NCI-H2107 treated with DMSO at 0.1 percent for 48 hours (cell line): ENCODE measurements around the gene PYROXD2.
A peak's percentile ranks its signal among the peaks of the same experiment; 100 is the strongest.
"Not testable (repeated sequence)": the region's sequence is repeated elsewhere in the genome, so short reads cannot be mapped to it uniquely, and the experiment has no call there.

Experiments used
- DNase-seq: peaks from one replicate; lab custom pipeline; 2025; ENCODE audit not compliant: unreplicated experiment; lab: John Stamatoyannopoulos, UW

The PYROXD2 gene

GRCh38 chr10:98396096-98397063 lies 18.6 kb downstream of the PYROXD2 start:
- DNase-seq: no peak

DNA sequence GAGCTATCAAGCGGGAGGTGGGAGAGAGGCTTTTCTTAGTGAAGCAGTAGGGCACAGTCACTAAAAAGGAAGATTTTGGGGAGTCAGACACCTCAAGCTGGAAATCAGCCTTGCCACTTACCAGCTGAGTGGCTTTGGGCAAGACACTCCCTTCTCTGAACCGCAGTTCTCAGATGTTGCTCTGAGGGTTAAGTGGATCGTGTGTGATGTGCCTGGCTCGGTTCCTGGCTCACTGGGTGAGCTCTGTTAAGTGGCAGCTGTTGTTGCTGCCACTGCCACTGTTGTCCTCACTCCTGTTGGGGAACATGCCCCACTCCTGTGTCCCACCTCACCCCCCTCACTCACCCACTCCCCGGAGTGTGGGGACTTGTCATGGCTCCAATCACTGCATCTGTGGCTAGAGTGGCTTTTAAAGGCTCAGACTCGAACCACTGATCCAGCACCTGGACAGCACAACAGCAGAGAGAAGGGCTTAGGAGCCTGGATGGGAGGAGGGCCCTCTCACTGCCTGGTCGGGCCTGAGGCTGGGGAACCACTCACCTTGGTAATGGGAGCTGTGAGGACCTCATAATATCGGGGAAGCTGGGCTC lies 20.0 kb downstream of the PYROXD2 start:
- no peak for DNase-seq

DNA sequence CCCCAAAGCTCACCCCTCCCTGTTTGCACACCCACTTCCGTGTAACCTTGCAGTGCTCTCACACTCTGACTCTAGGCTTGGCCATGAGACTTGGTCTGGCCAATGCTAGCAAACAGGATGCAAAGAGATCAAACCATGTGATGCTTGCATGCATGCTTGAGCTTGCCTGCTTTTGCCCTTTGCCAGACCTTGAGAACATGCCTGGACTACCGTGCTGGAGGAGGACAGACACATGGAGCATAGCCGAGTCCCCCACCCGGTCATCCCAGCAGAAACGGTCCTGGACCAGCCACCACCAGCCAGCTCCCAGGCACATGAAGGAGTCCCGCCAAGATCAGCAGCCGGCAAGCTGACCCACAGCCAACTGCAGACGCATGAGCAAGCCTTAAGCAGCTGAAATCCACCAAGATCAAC lies 23.4 kb downstream of the PYROXD2 start:
- no peak for DNase-seq

DNA sequence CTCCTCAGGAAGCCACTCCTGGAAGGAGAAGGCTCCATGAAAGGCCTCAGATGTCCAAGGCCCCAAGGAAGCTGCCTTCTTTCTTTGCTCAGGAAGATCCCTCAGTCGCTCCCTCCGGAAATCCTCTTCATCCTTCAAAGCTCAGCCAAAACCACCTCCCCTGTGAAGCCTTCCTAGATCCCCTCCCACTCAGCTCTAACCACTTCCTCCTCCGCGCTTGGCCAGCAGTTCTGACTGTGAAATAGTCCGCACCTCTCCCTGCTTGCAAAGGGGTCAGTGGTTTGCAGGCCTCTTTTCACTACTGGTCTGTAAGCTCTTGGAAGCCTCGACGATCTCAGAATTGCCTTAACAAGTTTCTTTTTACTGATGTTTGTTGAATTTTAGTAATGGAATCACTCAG lies 23.9 kb downstream of the PYROXD2 start:
- no peak for DNase-seq

- DNase-seq: no peak
Measured at GRCh38 chr10:98390406-98390805, 24.6 kb downstream of the PYROXD2 start.

DNA sequence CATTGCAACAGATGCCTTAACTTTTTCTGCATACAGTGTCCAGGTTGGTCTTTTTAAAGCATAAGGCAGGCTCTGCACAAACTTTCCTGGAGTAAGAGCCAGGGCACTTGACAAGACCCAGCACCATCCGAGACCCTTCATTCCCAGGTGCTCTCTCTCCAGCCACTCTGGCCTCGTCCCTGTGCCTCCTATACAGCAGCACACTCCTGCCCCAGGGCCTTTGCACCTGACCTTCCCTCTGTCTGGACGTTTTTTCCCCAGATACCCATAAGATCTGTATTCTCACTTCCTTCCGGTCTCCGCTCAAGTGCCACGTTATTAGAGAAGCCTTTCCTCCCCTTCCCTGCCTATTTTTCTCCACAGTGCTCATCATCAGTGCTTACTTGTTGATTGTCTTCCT lies 25.6 kb downstream of the PYROXD2 start:
- no peak for DNase-seq

DNA sequence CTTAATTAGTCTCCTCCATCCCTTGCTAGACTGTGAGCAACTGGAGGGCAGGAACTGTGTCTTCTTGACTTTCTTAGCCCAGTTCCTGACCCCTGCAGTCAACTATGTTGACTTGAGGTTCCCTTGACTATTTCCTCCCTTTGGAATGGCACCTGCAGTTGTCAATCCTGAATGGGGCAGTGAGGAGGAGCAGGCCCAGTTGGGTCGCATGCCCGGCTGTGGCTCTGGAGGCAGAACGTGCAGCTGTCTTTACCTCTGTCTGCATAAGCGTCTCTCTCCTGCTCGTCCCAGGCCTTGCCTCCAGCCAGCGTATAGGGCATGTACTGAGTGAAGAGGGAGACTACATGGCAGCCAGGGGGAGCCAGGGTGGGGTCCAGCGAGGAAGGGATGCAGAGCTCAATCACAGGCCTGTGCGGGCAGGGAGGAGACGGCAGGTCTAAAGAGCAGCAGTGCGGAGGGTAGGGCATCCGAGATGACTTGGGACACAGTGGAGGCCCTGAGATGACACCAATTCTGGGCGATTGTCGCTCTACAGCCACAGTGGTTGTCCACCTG lies 26.8 kb downstream of the PYROXD2 start:
- no peak for DNase-seq

DNA sequence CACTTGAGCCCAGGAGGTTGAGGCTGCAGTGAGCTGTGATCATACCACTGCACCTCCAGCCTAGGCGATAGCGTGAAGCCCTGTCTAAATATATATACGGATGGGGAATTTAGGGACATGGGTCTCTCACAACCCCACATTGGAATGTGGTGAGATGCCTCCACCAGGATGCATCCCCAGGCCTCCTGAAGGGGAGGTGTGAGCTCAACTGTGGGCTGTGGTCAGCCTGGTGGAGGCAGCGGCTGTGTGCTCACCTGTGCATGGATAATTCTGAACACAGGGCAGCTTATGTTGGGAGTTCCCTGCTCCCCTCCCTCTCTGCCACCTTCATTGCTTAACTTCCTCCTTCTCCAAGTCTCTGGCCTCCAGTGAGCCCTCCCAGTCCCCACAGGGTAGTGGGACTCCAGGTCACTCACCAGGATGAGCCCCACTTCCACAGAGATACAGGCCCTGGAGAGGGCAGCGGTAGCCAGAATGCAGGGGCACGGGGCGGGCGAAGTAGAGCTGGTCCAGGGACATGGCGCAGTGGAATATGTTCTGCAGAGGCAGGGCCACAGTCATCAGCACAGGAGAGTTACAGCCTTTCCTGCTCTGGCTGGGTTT lies 30.4 kb downstream of the PYROXD2 start:
- DNase-seq: no peak

DNA sequence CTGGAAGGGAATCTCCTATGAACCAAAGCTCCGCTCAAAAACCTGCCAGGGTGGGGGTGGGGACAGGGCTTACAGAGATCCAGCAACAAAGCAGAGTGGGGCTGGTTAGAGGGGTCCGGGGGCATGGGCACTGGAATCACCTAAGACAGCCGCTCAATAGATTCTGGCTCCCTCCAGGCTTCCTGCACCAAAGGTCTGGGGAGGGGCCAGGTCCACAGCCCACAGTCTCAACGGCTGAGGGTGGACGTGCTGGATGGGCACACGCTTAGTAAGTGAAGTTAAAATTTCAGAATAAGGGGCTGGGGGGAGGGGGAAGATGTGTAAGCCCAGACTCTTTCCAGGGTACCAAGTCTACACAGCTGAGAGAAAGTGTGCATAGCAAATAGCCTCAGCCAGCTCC lies 31.1 kb downstream of the PYROXD2 start:
- DNase-seq: no peak

- DNase-seq: not testable (repeated sequence)
Measured at GRCh38 chr10:98383134-98383667, 31.8 kb downstream of the PYROXD2 start.

DNA sequence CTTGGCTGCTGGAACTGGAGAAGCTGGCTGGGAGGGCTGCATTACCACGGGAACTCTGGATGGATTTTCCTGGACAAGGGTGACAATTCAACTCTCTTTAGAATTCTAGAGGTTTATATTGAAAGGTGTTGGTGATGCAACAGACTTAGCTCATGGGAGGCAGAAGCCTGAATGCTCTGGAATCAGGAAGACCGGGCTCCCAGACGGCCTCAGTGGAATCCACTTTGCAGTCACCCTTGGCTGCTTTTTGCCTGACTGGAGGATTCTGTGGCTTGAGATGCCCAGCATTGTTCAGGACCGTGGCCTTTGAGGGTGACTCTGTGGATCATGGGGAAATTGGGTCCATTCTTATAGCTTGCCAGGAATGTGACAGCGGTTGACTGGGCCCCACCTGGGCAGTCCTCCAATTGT lies 32.3 kb downstream of the PYROXD2 start:
- DNase-seq: no peak

DNA sequence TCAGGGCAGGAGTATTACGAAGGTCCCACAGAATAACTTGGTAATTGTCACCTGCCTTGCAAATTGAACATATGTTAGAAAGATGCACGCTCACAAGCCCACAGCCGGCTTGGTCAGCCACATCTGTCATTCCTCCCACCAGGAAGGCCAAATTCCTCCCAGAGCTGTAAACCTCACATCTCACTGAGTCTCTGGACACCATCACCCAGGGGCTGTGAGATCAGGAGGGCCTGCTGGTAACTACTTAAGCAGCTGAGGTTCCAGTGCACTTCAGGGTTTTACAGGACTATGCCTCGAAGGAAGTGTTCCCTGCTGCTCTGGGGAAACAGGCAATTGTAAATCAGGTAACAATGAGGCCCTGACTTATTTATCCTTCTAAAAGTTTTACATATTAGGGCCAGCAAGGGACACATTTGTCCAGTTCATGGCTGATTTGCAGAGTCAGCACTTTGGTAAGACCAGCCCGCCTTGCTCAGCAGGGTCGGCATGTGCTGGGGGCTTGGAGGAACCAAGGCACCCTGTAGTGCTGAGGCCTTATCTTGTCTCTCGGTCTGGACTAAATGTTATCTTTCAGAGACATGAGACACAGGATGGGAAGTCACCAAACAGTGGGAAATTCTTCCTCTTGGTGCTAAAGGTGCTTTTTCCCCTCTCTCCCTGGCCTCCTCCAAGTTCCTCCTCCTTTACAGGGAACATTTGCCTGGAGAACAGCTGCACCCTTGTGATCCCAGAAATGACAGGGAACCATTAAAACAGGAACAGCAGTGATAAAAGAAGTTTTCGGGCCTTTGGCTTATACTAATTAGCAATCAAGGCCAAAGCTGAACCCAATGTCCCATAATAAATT lies 34.3 kb downstream of the PYROXD2 start:
- no peak for DNase-seq

- no peak for DNase-seq
Measured at GRCh38 chr10:98378722-98379121, 36.3 kb downstream of the PYROXD2 start.

DNA sequence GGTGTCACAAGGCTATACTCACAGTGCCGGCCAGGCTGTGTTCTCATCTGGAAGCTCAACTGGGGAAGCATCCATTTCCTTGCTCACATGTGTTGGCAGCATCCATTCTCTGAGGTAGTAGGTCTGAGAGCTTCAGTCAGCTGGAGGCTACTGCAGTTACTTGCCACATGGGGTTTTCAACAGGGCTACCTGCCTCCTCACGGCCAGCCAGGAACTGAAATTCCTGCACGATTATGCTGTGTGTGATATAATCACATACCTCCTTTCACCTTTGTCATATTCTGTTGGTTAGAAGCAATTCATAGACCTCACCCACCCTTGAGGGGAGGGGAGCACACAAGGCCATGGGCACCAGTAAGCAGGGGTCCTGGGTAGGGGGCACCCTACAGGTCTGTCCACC lies 37.4 kb downstream of the PYROXD2 start:
- no peak for DNase-seq

DNA sequence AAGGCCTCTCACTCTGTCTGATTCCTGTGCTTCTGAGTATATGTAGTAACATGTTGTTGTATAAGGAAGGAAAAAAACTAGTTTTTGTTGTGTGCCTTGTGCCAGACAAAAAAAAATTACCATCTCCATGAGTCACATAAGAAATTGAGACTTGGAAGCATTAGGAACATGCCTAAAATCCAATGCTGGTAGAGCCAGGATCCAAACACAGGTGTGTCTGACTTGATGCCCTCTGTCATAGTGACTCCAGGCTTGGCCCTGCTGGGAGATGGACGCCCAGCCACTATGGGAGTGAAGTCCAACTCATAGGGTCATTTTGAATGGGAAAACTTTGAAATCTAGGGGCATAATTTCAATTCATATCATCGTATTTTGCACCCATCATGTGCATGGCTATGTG lies 38.0 kb downstream of the PYROXD2 start:
- DNase-seq: no peak

DNA sequence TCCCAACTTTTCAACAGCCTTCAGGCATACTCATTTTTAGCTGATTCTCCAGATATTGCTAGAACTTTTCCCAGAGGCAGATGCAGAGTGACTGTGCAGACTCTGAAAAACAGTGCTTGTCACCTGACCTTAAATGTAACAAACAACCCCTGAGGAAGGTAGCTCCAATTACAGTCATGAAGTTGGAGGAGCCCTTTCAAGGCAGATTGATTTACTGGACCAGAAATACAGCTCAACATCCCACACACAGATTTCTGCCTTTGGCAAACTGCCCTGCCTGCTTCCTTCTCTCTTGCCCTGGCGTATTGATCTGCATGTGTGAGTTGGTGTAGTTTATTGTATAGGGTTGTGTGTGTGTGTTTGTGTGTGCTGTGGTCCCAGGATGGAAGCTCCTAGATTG lies 38.5 kb downstream of the PYROXD2 start:
- DNase-seq: peak; percentile 73

DNA sequence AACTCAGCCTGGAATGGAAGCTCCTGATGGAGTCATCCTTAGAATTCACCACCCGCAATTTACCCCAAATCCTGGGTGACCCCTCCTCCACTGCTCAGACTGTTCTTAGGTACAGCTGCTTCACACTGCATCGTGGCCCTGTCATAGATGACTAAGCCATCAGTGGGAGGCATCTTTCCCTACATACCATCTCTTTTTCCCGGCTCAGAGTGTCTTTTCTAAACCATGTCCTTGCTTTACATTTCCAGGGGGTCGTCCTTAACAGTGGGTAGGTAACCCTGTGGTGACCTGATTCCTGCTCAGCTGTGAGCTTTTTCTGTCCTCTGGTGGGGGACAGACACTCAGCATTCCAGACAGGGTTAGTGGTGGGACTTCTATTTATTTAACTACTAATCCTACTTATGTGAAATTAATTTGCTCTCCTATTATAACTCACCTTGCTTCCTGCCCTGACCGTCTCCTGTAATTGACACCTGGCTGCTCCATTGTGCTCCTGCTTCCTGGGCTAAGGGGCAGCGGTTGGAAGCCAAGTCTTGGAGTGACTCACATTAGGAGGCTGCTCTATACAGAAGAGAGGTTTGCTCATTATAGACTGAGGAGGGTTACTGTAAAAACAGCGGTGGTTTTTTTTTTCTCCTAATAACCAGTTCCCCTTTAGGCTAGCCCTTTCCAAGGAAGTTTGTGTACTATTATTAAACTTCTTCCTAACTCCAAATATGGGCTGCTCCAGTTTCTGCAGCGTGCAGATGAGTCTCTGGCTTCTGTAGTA lies 40.6 kb downstream of the PYROXD2 start:
- DNase-seq: peak; percentile 17

DNA sequence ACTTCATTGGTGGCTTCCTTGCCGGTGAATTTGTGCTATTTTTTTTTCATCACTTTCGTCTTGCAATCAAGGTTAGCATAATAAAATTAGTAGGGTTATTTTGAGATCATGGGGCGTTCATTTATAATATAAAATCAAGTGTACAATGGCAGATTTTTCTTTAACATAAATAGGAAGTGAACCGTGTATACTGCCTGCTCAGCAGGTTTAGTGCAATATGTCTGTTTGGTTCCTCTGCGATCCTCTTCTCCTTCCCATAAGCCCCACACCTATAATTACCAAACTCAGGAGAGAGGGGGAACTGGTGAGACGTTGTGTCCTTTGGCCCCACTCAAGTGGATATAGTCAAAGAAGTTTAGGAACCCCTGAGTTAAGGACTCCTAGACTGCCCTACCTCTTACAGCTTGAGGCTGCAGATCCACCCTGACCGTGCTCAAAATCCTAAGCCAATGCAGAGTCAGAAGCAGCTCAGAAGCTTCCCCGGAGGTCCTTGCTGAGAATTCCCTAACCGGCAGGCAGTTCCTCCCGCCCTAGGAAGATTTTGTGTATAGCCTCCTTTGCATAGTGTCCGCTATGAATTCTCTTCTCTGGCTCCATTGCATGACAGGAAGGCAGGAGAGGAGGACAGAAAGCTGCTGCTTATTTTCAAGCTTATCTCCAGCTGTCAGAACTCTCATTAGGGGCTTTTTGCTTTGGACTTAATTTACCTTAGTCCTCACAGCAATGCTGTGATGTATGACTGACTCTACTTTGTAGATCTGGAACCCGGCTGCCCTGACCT lies 41.5 kb downstream of the PYROXD2 start:
- no peak for DNase-seq
